Embryonic facial prominence (tissue), 1 donor: ENCODE results near the gene MTUS2.
"Not testable (repeated sequence)": the region's sequence is repeated elsewhere in the genome, so short reads cannot be mapped to it uniquely, and the experiment has no call there.

Experiments
- DNase-seq: peaks from one replicate; pipeline ENCODE4 v3.0.0-alpha.2; 2016; ENCODE audit errors: extremely low spot score

The MTUS2 gene

GRCh38 chr13:28958018-28958417 is 137.9 kb downstream of the MTUS2 start:
- no peak for DNase-seq

- no peak for DNase-seq
These were observed 138.3 kb downstream of the MTUS2 start for GRCh38 chr13:28958441-28958840.

- no peak for DNase-seq
These were observed 143.9 kb downstream of the MTUS2 start for GRCh38 chr13:28964052-28964451.

- DNase-seq: no peak
These were observed 144.7 kb downstream of the MTUS2 start for GRCh38 chr13:28964803-28965202.

GRCh38 chr13:28967029-28967915 is 147.1 kb downstream of the MTUS2 start:
- DNase-seq: no peak

- no peak for DNase-seq
These were observed 156.1 kb downstream of the MTUS2 start for GRCh38 chr13:28976195-28976594.

GRCh38 chr13:28976636-28977035 is 156.5 kb downstream of the MTUS2 start:
- no peak for DNase-seq

- no peak for DNase-seq
These were observed 158.4 kb downstream of the MTUS2 start for GRCh38 chr13:28978574-28978973.

GRCh38 chr13:28981530-28981929 is 161.4 kb downstream of the MTUS2 start:
- DNase-seq: no peak

- no peak for DNase-seq
These were observed 163.5 kb downstream of the MTUS2 start for GRCh38 chr13:28983641-28984040.

- DNase-seq: no peak
These were observed 164.2 kb downstream of the MTUS2 start for GRCh38 chr13:28984326-28984725.

GRCh38 chr13:28984825-28985224 is 164.7 kb downstream of the MTUS2 start:
- no peak for DNase-seq

- DNase-seq: not testable (repeated sequence)
These were observed 170.2 kb downstream of the MTUS2 start for GRCh38 chr13:28990378-28990777.

GRCh38 chr13:28991764-28992163 is 171.6 kb downstream of the MTUS2 start:
- DNase-seq: no peak

GRCh38 chr13:29000826-29001225 is 180.7 kb downstream of the MTUS2 start:
- DNase-seq: no peak

- DNase-seq: no peak
These were observed 185.1 kb downstream of the MTUS2 start for GRCh38 chr13:29005035-29005762.

- DNase-seq: no peak
These were observed 185.6 kb downstream of the MTUS2 start for GRCh38 chr13:29005763-29006120.

- no peak for DNase-seq
These were observed 186.3 kb downstream of the MTUS2 start for GRCh38 chr13:29006359-29006850.

GRCh38 chr13:29008296-29008695 is 188.2 kb downstream of the MTUS2 start:
- no peak for DNase-seq

GRCh38 chr13:29020314-29020713 is 200.2 kb downstream of the MTUS2 start:
- no peak for DNase-seq

GRCh38 chr13:29021311-29021710 is 201.2 kb downstream of the MTUS2 start:
- no peak for DNase-seq

- no peak for DNase-seq
These were observed 201.6 kb downstream of the MTUS2 start for GRCh38 chr13:29021717-29022116.

GRCh38 chr13:29022410-29022809 is 202.3 kb downstream of the MTUS2 start:
- no peak for DNase-seq
